KMS-11 (cell line): ENCODE results near the gene ZNF106.

Experiments used
- H2AFZ ChIP-seq: fragments of 200-600 bp; sonication (generic); 2 replicates; pipeline ENCODE4 v1.6.1; 2016; ENCODE audit warnings: antibody characterized with exemption, mixed run types, low read depth
- H3K27ac ChIP-seq: fragments of 200-600 bp; sonication (generic); 2 replicates; pipeline ENCODE4 v1.6.1; 2016; ENCODE audit warnings: mild to moderate bottlenecking, mixed run types
- H3K27me3 ChIP-seq: fragments of 200-600 bp; sonication (generic); 2 replicates; pipeline ENCODE4 v1.6.1; 2017; ENCODE audit warnings: mild to moderate bottlenecking, low read depth, mixed run types, moderate library complexity; ENCODE audit not compliant: insufficient read depth
- H3K36me3 ChIP-seq: fragments of 200-600 bp; sonication (generic); 2 replicates; pipeline ENCODE4 v1.6.1; 2017; ENCODE audit warnings: mild to moderate bottlenecking, mixed run types; ENCODE audit not compliant: insufficient read depth
- H3K4me1 ChIP-seq: fragments of 200-600 bp; sonication (generic); 2 replicates; pipeline ENCODE4 v1.6.1; 2016; ENCODE audit warnings: mild to moderate bottlenecking, low read depth, mixed run types; ENCODE audit not compliant: poor library complexity, severe bottlenecking
- H3K4me2 ChIP-seq: fragments of 200-600 bp; sonication (generic); 2 replicates; pipeline ENCODE4 v1.7.0; 2016; ENCODE audit warnings: mild to moderate bottlenecking, mixed run types
- H3K4me3 ChIP-seq: fragments of 200-600 bp; sonication (generic); IDR thresholded peaks from 2 replicates; pipeline ENCODE4 v1.6.1; 2017; ENCODE audit warnings: low read depth, low read length, mixed read lengths; ENCODE audit not compliant: insufficient read depth
- H3K79me2 ChIP-seq: fragments of 200-600 bp; sonication (generic); 2 replicates; pipeline ENCODE4 v1.6.1; 2016; ENCODE audit warnings: low read depth, mixed run types; ENCODE audit not compliant: insufficient read depth
- H3K9ac ChIP-seq: fragments of 200-600 bp; sonication (generic); 2 replicates; pipeline ENCODE4 v1.6.1; 2016; ENCODE audit warnings: mild to moderate bottlenecking, mixed run types
- H4K20me1 ChIP-seq: fragments of 200-600 bp; sonication (generic); 2 replicates; pipeline ENCODE4 v1.6.1; 2016; ENCODE audit warnings: mild to moderate bottlenecking, mixed run types; ENCODE audit not compliant: insufficient read depth
- CTCF ChIP-seq: fragments of 200-600 bp; sonication (generic); conservative IDR thresholded peaks from 2 replicates; pipeline ENCODE4 v1.6.1; 2017; ENCODE audit warnings: low read depth, mild to moderate bottlenecking, antibody characterized with exemption, low read length, moderate library complexity, mixed read lengths

Gene ZNF106

GRCh38 chr15:42363942-42364341 lies 127.0 kb downstream of the ZNF106 start:
- H3K27me3 ChIP-seq = no peaks in the 10 kb centered on the region
- H3K4me3 ChIP-seq = no peak overlapping the region
- no peak overlapping the region for H3K27ac ChIP-seq
- H3K36me3 ChIP-seq = no peaks in the 10 kb centered on the region
- H4K20me1 ChIP-seq = no peaks in the 10 kb centered on the region; the same call in 1 of the 2 replicates
- TF ChIP-seq CTCF = no peak
- H3K9ac ChIP-seq = no peak overlapping the region
- H3K79me2 ChIP-seq = no peaks in the 10 kb centered on the region
- no peaks in the 10 kb centered on the region for H3K4me1 ChIP-seq
- no peak overlapping the region for H2AFZ ChIP-seq
- no peak overlapping the region for H3K4me2 ChIP-seq

DNA sequence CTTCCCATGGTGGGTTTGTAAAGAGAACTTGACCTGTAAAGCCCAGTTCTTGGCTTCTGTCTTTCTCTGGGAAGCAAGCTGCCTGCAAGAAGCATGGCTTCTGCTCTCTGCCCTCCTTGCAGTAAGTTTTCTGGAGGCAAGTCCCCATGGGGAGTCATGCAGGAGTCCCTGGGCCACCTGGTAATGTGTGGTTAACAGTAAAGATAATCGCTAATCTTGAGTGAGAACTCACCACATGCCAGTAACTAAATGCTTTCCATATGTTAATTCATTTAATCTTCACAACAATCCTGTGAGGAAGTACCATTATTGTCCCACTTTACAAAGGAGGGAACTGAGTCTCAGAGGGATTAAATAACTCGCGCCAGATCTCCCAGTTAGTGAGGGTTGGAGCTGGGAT lies 127.5 kb downstream of the ZNF106 start:
- no peak for TF ChIP-seq CTCF
- Histone ChIP-seq H3K36me3 (no peaks in the 10 kb centered on the region), H3K4me1 (no peaks in the 10 kb centered on the region), H3K79me2 (no peaks in the 10 kb centered on the region), H3K9ac (no peak overlapping the region), H2AFZ (no peak overlapping the region), H3K4me3 (no peak overlapping the region), H3K27ac (no peak overlapping the region), H4K20me1 (no peaks in the 10 kb centered on the region; the same call in 1 of the 2 replicates), H3K27me3 (no peaks in the 10 kb centered on the region), H3K4me2 (no peak overlapping the region)
